Middle frontal gyrus (tissue), 1 donor: ENCODE measurements around the gene DPEP2.
"Not testable (repeated sequence)": the region's sequence is repeated elsewhere in the genome, so short reads cannot be mapped to it uniquely, and the experiment has no call there.

ENCODE experiments used
- DNase-seq: peaks from one replicate; pipeline ENCODE4 v3.0.0-alpha.2; 2015; ENCODE audit warnings: low spot score; ENCODE audit errors: extremely low spot score

The DPEP2 gene

GRCh38 chr16:68005786-68006286, 6.6 kb upstream of the DPEP2 start:
- DNase-seq = no peak

DNA sequence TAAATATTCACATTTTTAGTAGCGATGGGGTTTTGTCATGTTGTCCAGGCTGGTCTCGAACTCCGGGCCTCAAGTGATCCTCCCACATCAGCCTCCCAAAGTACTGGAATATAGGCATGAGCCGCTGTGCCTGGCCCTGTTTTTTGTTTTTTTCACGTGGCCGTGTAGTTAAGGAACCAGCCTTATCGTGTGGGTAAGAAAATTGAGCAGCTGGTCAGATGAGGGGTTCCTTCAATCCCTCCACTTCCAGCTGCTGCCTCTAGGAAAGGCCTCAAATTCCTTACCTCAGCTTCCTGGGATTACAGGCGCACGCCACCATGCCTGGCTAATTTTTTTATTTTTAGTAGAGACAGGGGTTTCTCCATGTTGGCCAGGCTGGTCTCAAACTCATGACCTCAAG, 5.9 kb upstream of the DPEP2 start:
- no peak for DNase-seq

DNA sequence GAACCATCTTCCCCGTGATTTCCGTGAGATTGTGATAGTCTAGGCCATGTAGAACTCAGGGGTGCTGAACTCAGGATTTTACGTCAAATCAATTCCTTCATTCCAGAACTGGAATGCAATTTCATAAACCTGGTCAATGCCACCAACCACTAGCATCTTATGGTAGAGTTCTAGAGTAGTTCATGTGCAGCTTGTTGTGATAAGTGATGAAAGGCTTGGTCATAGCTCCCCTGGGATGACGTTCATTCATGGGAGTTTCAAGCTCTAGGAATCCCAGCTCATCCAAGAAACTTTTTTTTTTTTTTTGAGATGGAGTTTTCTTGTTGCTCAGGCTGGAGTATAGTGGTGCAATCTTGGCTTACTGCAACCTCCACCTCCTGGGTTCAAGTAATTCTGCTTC, 3.7 kb upstream of the DPEP2 start:
- no peak for DNase-seq

GRCh38 chr16:68000450-68000849, 1.2 kb upstream of the DPEP2 start:
- DNase-seq = no peak

DNA sequence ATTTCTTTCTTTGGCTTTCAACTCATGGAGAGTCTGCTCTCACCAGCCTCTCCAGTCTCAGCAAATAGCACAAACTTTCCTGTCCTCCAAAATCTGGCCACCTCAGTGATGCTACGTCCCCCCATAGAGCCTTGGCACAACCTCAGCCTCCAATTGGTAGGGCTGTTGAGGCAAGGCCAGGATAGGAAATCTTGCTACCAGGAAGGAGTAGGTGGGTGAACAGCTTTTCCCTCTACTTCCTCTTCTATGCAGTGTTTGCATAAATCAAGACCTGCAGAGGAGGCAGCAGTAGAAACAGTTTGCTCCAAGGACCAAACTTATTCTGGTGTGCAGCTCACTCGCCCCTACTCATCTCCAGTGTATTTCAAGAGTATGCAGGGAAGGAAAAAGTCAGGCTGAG, 701 bp upstream of the DPEP2 start:
- DNase-seq = no peak

- not testable (repeated sequence) for DNase-seq
These were observed 979 bp downstream of the DPEP2 start for GRCh38 chr16:67998231-67998778.

DNA sequence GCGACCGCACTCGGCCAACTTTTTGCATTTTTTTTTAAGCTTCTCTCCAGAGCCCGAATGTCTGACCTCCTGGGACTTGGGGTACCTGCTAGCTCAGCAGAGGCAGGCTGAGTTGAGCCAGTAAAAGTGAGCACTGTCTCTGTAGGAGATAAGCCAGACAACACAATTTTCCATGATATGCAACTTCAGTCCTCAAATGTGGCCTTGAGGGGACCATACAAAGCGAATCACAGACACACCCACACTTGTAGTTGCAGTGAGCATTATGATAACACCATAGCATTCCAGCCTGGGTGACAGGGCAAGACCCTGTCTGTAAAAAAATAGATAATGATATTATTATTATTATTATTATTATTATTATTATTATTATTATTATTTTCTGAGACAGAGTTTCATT, 2.6 kb downstream of the DPEP2 start:
- no peak for DNase-seq

DNA sequence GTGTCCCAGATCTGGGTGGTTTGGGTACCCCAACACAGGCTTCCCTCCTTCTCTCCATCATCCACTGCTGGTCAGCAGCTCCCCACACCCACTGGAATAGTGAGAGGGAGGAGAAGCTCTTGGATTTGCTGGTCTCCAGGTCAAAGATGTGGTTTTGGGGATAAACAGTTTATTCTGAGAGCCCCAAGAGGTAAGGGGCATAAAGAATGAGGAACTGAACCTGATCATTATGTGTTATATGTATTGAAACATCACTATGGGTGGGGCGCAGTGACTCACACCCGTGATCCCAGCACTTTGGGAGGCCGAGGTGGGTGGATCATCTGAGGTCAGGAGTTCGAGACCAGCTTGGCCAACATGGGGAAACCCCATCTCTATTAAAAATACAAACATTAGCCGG, 3.9 kb downstream of the DPEP2 start:
- no peak for DNase-seq

DNA sequence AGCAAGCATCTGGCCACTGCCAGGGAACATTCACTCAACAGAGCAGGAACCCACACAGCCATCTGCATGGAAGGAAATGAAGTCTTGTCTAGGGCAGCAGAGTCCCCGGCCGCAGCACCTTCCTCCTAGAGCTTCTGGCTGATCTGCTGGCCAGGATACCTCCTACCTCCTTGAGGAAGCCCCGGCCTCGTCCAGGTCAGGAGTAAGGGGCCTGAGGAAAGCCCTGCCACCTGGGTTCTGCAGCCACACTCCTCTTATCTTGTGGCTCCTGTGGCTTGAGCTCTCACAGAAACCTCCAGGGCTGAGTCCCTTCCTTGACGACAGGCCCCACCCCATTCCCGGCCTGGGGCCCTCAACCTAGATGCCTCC, 5.3 kb downstream of the DPEP2 start:
- not testable (repeated sequence) for DNase-seq

DNA sequence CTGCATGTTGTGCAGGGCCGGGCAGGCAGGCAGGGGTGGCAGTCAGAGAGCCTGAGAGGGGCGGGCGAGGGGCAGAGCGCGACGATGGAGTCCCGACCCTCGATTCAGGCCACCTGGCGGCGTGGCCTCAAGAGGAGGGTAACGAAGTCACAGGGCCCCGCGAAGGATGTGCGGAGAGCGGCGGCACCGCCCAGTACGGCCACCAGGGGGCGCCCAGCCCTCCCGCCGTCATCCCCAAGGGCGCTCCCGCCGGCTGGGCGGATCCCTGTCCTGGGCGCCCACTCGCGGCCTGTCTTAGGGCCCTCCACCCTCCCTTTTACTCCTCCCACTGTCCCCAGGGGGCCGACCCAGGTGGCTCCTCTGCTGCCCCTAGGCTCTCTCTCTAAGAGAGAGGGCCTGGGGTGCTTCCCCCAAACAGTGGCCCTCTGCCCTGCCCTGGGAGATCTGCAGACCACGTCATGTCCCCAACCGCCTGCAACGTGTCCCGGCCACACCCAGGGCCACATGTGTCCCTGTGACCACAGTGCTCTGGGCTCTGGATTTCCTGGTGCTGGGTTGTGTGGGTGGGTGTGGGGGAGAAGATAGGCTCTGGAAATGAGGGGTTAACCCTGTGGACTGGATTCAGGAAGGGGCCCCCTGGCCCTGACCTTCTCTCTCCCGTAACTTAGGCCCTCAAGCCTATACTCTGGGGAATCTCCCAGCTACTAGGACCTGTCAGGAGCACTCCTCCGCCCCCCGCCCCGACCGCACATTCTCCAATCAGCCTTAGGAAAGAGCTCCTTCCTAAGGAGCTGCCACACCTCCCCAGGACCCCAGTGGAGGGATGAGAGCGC, 5.9 kb downstream of the DPEP2 start:
- DNase-seq = no peak

GRCh38 chr16:67992661-67993206, 6.5 kb downstream of the DPEP2 start:
- DNase-seq = no peak

- no peak for DNase-seq
These were observed 9.3 kb downstream of the DPEP2 start for GRCh38 chr16:67990018-67990386.

GRCh38 chr16:67989322-67990017, 9.8 kb downstream of the DPEP2 start:
- DNase-seq = no peak

DNA sequence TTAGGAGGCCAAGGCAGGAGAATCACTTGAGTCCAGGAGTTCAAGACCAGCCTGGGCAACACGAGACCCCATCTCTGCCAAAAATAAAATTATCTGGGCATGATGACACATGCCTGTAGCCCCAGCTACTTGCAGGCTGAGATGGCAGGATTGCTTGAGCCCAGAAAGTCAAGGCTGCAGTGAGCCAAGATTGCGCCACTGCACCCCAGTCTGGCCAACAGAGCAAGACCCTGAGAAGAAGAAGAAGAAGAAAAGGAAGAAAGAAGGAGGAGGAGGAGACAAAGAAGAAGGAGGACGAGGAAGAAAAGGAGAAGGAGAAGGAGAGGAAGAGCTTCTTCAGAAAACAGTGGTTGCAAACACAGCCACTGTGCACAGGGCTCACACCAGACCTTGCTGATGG, 10.6 kb downstream of the DPEP2 start:
- no peak for DNase-seq

- no peak for DNase-seq
These were observed 11.7 kb downstream of the DPEP2 start for GRCh38 chr16:67987460-67988160.

DNA sequence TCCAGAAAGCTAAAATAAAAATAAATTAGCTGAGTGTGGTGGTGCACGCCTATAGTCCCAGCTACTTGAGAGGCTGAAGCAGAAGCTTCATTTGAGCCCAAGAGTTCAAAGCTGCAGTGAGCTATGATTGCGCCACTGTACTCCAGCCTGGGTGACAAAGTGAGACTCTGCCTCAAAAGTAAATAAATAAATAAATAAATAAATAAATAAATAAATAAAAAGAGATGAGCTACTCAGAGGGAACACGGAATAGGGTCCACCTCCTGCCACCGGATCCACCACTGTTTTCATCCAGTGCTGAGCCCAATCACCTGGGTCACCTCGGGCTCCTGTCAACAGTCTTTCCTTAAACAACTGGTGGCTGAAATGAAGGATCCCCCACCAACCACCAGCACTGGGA, 12.3 kb downstream of the DPEP2 start:
- DNase-seq = no peak

DNA sequence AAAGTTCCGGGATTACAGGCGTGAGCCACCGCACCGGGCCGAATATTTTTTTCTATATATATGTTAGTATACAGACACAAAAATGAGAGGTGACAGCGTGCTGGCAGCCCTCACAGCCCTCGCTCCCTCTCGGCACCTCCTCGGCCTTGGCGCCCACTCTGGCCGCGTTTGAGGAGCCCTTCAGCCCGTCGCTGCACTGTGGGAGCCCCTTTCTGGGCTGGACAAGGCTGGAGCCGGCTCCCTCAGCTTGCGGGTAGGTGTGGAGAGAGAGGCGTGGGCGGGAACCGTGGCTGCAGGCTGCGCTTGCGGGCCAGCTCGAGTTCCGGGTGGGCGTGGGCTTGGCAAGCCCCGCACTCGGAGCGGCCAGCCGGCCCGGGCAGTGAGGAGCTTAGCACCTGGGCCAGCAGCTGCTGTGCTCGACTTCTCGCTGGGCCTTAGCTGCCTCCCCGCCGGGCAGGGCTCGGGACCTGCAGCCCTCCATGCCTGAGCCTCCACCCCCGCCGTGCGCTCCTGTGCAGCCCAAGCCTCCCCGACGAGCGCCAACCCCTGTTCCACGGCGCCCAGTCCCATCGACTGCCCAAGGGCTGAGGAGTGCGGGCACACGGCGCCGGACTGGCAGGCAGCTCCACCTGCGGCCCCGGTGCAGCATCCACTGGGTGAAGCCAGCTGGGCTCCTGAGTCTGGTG, 17.1 kb downstream of the DPEP2 start:
- no peak for DNase-seq

DNA sequence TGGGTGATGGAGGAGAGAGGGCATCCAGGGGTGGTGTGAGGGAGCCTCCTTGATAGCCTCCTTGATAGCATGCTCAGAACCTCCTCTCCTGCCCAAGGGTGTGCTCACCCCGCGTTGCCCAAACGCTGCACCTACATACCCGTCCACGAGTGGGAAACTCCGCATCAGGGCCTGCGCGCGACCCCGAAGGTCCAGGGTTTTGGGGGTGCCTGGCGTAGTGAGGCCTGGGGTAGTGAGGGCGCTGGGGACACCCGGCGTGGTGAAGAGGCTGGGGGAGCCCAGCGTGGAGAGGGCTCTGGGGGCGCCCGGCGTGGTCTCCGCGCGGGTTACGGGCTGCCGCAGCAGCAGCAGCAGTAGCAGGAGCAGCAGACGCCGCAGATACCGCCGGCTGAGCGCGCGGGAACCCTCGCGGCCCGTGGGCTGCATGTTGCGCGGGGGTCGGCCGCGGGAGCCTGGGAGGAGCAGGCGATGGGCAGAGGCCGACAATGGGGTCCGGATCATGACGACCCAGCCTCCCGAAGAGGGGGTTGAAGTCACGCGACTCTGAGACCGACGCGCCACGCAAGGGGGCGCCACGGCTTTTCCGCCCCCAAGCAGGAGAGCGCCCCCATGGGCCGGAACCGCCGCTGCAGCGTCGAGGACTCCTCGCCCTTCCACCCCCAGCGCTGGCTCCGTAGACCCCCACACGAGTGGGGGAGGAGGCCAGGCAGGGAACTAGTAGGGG, 19.2 kb downstream of the DPEP2 start, which contains the start of gene DPEP3:
TSS of gene DPEP3 (minus strand) at position 545 of the 724 bp plus-strand sequence. CDS start at position 426, 119 bp downstream.
- no peak for DNase-seq

- no peak for DNase-seq
These were observed 21.6 kb downstream of the DPEP2 start for GRCh38 chr16:67977469-67978227.
